NCI-H526 (cell line): ENCODE data around the gene GPR45.

Source experiments
- DNase-seq, 2 experiments: peaks; one replicate each; lab custom pipeline; 2025; lab: John Stamatoyannopoulos, UW

GPR45 gene

GRCh38 chr2:105254531-105255210 lies 13.1 kb downstream of the GPR45 start:
- no peak for DNase-seq

- DNase-seq = no peak
Measured at GRCh38 chr2:105255979-105256378, 14.4 kb downstream of the GPR45 start.

- DNase-seq = no peak
Measured at GRCh38 chr2:105256431-105257047, 15.0 kb downstream of the GPR45 start.

- DNase-seq = no peak
Measured at GRCh38 chr2:105257981-105258380, 16.4 kb downstream of the GPR45 start.

GRCh38 chr2:105258835-105259350 lies 17.4 kb downstream of the GPR45 start:
- DNase-seq = no peak

GRCh38 chr2:105261061-105261460 lies 19.5 kb downstream of the GPR45 start:
- DNase-seq = no peak

GRCh38 chr2:105262651-105263091 lies 21.1 kb downstream of the GPR45 start:
- peak; percentile 35 to 41 for DNase-seq

- no peak for DNase-seq
Measured at GRCh38 chr2:105269426-105269825, 27.9 kb downstream of the GPR45 start.

GRCh38 chr2:105271393-105272045 lies 30.0 kb downstream of the GPR45 start:
- no peak for DNase-seq

- no peak for DNase-seq
Measured at GRCh38 chr2:105272176-105272575, 30.6 kb downstream of the GPR45 start.

- no peak for DNase-seq
Measured at GRCh38 chr2:105274046-105274445, 32.5 kb downstream of the GPR45 start.

- no peak for DNase-seq
Measured at GRCh38 chr2:105278654-105279053, 37.1 kb downstream of the GPR45 start.

- DNase-seq = no peak
Measured at GRCh38 chr2:105279126-105279525, 37.6 kb downstream of the GPR45 start.

- no peak for DNase-seq
Measured at GRCh38 chr2:105280281-105280680, 38.7 kb downstream of the GPR45 start.

- DNase-seq = no peak
Measured at GRCh38 chr2:105283532-105283931, 42.0 kb downstream of the GPR45 start.

GRCh38 chr2:105287692-105288091 lies 46.1 kb downstream of the GPR45 start:
- DNase-seq = peak in 1 of 2 experiments; percentile 19

- no peak for DNase-seq
Measured at GRCh38 chr2:105288133-105288532, 46.6 kb downstream of the GPR45 start.

GRCh38 chr2:105290981-105291660 lies 49.6 kb downstream of the GPR45 start:
- DNase-seq = no peak

- DNase-seq = no peak
Measured at GRCh38 chr2:105291981-105292380, 50.4 kb downstream of the GPR45 start.
